DND-41 (cell line): ENCODE measurements around the gene ASPRV1.

Experiments used
- EZH2 ChIP-seq: IDR thresholded peaks from 3 replicates; pipeline ENCODE4 v1.6.1; 2012; ENCODE audit warnings: borderline replicate concordance, low read depth, mild to moderate bottlenecking, moderate library complexity, low read length, inconsistent platforms; ENCODE audit not compliant: severe bottlenecking
- TF ChIP-seq, protein P1 (sequence below): IDR thresholded peaks from 2 replicates; pipeline ENCODE4 v1.5.1; 2012; ENCODE audit warnings: borderline replicate concordance, low read length, moderate library complexity, mild to moderate bottlenecking; ENCODE audit not compliant: poor library complexity, severe bottlenecking; ENCODE audit errors: extremely low read depth

DNA sequence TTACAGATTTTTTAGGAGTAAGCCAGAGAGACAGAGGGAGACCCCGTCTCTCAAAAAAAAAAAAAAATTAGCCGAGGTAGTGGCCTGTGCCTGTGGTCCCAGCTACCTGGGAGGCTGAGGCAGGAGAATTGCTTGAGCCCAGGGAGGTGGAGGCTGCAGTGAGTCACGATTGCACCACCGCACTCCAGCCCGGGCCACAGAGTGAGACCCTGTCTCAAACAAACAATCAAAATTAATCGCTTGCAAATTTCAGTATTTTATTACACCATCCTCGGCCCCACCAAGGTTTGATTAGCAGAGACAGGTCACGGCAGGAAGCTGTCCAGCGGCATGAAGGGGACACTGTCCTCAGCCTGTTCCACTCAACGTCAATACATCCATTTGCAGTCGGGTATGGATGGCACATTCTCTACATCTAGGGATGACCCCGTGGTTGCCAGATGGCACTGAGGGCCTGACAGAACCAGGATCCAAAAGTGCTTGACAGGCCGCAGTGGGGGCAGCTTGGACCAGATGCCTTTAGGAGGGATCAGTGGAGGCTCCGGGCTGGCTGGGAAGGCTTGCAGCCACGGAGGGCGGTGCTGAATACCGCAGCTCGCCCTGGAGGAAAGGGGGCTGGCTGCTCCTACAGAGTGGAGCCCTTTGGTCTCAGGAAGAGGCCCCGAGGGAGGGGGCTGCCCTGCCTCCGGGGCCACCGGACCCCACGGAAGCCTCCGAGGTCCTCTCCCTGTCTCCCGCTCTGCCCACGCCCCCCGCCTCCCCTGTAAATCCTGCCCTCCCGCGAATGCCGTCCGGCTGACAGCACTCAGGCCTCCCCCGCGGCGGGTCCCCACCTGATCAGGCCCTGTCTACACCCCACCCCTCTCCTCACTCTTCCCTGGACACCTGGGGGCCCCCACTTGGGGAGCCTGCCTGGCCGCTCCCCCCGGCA is 13.1 kb downstream of the ASPRV1 start:
- TF ChIP-seq, protein P1, sequence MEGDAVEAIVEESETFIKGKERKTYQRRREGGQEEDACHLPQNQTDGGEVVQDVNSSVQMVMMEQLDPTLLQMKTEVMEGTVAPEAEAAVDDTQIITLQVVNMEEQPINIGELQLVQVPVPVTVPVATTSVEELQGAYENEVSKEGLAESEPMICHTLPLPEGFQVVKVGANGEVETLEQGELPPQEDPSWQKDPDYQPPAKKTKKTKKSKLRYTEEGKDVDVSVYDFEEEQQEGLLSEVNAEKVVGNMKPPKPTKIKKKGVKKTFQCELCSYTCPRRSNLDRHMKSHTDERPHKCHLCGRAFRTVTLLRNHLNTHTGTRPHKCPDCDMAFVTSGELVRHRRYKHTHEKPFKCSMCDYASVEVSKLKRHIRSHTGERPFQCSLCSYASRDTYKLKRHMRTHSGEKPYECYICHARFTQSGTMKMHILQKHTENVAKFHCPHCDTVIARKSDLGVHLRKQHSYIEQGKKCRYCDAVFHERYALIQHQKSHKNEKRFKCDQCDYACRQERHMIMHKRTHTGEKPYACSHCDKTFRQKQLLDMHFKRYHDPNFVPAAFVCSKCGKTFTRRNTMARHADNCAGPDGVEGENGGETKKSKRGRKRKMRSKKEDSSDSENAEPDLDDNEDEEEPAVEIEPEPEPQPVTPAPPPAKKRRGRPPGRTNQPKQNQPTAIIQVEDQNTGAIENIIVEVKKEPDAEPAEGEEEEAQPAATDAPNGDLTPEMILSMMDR: no peak
- TF ChIP-seq EZH2: no peak
